Measurements from ENCODE around the gene RNF220.
A peak's percentile ranks its signal among the peaks of the same experiment; 100 is the strongest.

Gene RNF220

DNA sequence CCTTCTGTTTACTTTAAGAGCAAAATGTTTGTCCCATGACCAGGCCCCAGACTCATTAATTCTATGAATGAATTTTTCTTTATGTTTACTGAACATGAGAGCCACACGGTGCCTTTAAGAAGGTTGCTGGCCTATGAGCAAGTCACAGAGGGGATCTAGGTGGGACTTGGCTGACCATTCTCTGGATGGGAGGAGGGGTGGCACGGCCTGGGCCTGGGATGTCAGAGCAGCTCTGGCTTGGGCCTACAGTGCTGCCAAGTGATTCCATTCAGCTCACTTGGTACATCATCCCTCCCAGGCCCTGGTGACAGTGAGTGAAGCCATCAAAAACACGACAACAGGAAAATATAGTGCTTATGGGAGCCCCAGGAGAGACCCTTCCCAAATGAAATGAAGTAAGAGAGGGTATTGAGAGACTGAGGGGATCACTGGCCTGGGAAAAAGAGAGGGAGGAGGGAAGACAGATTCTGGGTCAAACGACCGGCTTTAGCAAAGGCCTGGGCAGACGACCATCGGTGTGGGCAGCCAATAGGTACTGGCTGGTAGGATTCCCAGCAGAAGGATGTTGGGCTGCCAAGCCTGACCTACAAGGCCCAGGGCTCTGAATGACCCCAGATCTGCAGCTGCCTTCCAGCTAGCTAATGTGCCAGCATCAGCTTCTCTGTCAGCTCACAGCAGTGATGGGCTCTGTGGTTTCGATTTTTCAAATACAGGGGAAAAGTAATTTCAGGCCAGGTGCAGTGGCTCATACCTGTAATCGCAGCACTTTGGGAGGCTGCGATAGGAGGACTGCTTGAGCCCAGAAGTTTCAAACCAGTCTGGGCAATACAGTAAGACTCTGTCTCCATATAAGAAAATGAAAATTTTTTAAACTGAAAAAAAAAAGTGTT is 265.9 kb downstream of the RNF220 start:
- H3K4me3 ChIP-seq (ENCODE audit: low read length): no peak overlapping the region

DNA sequence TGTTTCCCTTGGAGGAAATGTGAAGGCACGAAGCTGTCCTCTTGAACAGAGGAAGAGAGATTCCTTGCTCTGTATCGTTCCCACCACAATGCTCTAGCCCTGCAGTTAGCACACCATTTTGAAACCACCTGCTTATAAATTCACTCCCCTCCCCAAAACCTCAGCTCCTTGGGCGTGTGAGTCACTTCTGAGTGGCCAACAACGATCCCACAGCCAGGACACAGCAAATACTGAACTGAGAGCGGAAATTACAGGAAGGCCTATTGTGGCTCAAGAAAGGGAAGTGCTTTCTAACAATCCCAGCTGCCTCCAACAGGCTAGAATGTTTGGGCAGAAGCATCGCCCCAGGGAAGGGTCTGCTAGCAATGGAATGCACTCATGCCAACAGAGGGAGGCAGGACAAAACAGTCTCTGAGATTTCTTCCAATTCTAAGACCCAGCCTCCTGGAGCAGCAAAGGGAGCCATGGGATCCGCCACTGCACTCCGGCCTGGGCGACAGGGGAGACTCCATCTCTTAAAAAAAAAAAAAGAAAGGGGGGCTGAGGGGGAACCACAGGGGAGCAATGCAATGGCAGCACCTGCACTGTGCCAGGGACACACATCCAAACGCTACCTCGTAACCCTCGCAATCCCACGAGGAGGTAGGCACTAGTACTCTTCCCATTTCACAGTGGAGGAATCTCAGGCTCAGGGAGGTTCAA is 267.4 kb downstream of the RNF220 start:
- H3K4me3 ChIP-seq (ENCODE audit: low read length): no peak overlapping the region
- no peak for DNase-seq (ENCODE audit: low read depth)
- TF ChIP-seq, protein P1, sequence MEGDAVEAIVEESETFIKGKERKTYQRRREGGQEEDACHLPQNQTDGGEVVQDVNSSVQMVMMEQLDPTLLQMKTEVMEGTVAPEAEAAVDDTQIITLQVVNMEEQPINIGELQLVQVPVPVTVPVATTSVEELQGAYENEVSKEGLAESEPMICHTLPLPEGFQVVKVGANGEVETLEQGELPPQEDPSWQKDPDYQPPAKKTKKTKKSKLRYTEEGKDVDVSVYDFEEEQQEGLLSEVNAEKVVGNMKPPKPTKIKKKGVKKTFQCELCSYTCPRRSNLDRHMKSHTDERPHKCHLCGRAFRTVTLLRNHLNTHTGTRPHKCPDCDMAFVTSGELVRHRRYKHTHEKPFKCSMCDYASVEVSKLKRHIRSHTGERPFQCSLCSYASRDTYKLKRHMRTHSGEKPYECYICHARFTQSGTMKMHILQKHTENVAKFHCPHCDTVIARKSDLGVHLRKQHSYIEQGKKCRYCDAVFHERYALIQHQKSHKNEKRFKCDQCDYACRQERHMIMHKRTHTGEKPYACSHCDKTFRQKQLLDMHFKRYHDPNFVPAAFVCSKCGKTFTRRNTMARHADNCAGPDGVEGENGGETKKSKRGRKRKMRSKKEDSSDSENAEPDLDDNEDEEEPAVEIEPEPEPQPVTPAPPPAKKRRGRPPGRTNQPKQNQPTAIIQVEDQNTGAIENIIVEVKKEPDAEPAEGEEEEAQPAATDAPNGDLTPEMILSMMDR (conservative IDR thresholded peaks at IDR 0.05; ENCODE audit: low read depth, low read length): no peak

More for the DNA sequence above, 265.9 kb downstream of the RNF220 start:
- no peak for DNase-seq (ENCODE audit: low read depth)
- TF ChIP-seq, protein P1 (conservative IDR thresholded peaks at IDR 0.05; ENCODE audit: low read depth, low read length): no peak

- DNase-seq (ENCODE audit: low read depth): no peak
- peak overlapping the region; percentile 81 for H3K4me3 ChIP-seq (ENCODE audit: low read length)
- TF ChIP-seq, protein P1 (conservative IDR thresholded peaks at IDR 0.05; ENCODE audit: low read depth, low read length): no peak
Measured at GRCh38 chr1:44672961-44673674, 268.1 kb downstream of the RNF220 start.

DNA sequence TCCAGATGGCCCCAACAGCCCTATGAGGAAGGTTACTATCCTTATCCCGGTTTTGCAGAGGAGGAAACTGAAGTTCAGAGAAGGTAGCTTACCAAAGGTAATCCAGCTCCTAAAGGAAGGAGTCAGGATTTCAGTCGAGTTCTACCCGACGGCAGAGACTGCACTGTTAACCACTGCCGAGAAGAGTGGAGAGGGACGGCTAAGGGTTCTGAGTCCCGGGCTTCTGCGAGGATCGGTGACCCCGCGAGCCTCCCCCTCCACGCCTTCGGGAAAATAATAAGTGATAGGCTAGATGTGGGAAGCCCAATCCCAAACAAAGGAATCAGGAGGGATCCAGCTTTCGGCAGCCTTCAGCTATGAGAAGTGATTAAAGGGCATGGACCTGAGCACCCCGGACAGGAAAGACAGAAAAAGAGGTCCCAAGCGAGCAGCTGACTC is 268.6 kb downstream of the RNF220 start:
- DNase-seq (ENCODE audit: low read depth): no peak
- peak overlapping the region; percentile 81 for H3K4me3 ChIP-seq (ENCODE audit: low read length)
- TF ChIP-seq, protein P1 (conservative IDR thresholded peaks at IDR 0.05; ENCODE audit: low read depth, low read length): no peak

DNA sequence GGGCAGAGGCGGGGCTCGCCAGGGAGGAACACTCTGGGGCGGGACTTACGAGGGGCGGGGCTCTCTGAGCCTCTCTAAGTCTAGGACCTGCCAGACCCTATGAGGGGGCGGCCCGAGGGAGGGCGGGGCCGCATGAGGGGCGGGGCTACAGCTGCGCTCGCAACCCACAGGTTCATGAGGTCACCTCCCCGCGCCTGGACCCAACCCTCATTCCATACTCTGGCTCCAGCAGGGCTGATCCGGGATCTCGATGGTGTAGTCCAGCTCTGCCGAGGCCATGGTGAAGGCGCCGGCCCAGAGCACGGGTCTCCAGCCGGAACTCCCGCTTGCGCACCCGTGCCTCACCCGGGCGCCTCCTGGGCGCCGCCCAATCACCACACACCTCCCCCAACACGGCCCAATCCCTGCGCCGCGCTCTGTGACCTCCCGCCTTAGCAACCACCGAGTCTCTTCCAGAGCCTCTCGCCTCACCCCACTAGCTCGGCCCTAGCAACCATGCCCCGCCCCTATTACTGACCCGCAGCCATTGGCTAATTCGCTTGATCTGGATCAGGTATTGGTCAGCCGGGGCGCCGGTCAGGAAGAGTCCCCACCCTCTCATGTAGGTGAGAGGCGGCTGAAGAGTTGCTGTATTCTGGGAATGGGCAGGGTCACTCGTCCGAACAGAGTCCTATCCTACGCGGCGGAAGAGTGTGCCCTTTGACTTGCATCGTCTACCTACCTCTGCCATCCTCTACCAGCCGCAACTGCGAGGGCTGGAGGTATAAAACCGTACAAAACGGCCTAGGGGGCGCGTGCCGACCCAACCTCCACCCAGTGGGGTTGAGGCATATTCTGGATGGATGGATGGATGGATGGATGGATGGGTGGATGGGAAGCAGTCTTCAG is 269.3 kb downstream of the RNF220 start, which contains the start of the genes ARMH1 and TMEM53:
Gene ARMH1 (plus strand): TSS at position 602 of the 888 bp plus-strand sequence. CDS start 14,984 bp downstream, outside the sequence.
Gene TMEM53 (minus strand): TSS at position 369 of the 888 bp plus-strand sequence. CDS start 90 bp downstream, at position 279.
- H3K4me3 ChIP-seq (ENCODE audit: low read length): peak within 1 kb of the TSS; percentile 81
- TF ChIP-seq, protein P1 (conservative IDR thresholded peaks at IDR 0.05; ENCODE audit: low read depth, low read length): peak; percentile 26
- DNase-seq (ENCODE audit: low read depth): peak; percentile 98

DNA sequence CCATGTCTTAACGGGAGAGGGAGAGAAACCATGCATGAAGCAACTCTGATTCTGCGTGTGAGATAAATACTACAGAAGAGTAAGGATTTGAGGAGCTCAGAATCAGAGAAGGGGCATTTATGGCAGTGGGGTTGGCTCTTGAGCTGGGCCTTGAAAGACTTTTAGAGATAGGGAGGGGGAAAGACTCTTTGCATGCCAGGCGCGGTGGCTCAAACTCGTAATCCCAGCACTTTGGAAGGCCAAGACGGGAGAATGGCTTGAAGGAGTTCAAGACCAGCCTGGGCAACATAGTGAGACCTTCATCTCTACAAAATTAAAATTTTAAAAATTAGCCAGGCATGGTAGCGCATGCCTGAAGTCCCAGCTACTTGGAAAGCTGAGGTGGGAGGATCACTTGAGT is 270.1 kb downstream of the RNF220 start:
- H3K4me3 ChIP-seq (ENCODE audit: low read length): peak overlapping the region; percentile 81
- TF ChIP-seq, protein P1 (conservative IDR thresholded peaks at IDR 0.05; ENCODE audit: low read depth, low read length): no peak
- no peak for DNase-seq (ENCODE audit: low read depth)

Data from retinal pigment epithelial cell (primary cell).